NCI-H2196 (cell line): ENCODE data around the gene LPAR5.

Experiments
- DNase-seq: peaks from one replicate; lab custom pipeline; 2025; ENCODE audit not compliant: unreplicated experiment; lab: John Stamatoyannopoulos, UW

The LPAR5 gene

GRCh38 chr12:6635856-6636531 is at the start of gene LPAR5:
Gene LPAR5 (minus strand): TSS chr12:6635959. CDS start chr12:6621248, 14,711 bp downstream.
- DNase-seq, result no peak

- DNase-seq, result peak; percentile 35
Measured at GRCh38 chr12:6684609-6685008, 48.9 kb upstream of the LPAR5 start.

GRCh38 chr12:6676962-6677361 is 41.2 kb upstream of the LPAR5 start:
- DNase-seq, result no peak

GRCh38 chr12:6672143-6672542 is 36.4 kb upstream of the LPAR5 start:
- no peak for DNase-seq

GRCh38 chr12:6667559-6668210 is 31.9 kb upstream of the LPAR5 start:
- DNase-seq, result no peak

GRCh38 chr12:6666211-6666610 is 30.5 kb upstream of the LPAR5 start:
- DNase-seq, result no peak

- no peak for DNase-seq
Measured at GRCh38 chr12:6664902-6665301, 29.1 kb upstream of the LPAR5 start.

GRCh38 chr12:6662906-6663742 is 27.4 kb upstream of the LPAR5 start, which contains the start of gene ING4:
Gene ING4 (minus strand): TSS chr12:6663119. CDS start chr12:6663101, 18 bp downstream.
- DNase-seq, result peak; percentile 90

- DNase-seq, result peak; percentile 25
Measured at GRCh38 chr12:6662602-6662905, 26.8 kb upstream of the LPAR5 start.

GRCh38 chr12:6653987-6654386 is 18.2 kb upstream of the LPAR5 start:
- no peak for DNase-seq

- DNase-seq, result no peak
Measured at GRCh38 chr12:6653342-6653741, 17.6 kb upstream of the LPAR5 start.

- DNase-seq, result no peak
Measured at GRCh38 chr12:6652391-6652790, 16.6 kb upstream of the LPAR5 start.

GRCh38 chr12:6650832-6651231 is 15.1 kb upstream of the LPAR5 start:
- no peak for DNase-seq

- DNase-seq, result no peak
Measured at GRCh38 chr12:6647083-6647604, 11.4 kb upstream of the LPAR5 start, which contains the start of gene ACRBP. Gene ACRBP (minus strand): TSS chr12:6647432. CDS start chr12:6647366, 66 bp downstream.

- DNase-seq, result no peak
Measured at GRCh38 chr12:6646276-6647082, 10.7 kb upstream of the LPAR5 start.

GRCh38 chr12:6644903-6645302 is 9.1 kb upstream of the LPAR5 start:
- DNase-seq, result no peak

- no peak for DNase-seq
Measured at GRCh38 chr12:6644257-6644596, 8.5 kb upstream of the LPAR5 start.

GRCh38 chr12:6643569-6644256 is 8.0 kb upstream of the LPAR5 start:
- no peak for DNase-seq

- DNase-seq, result no peak
Measured at GRCh38 chr12:6641131-6641530, 5.4 kb upstream of the LPAR5 start.

GRCh38 chr12:6640497-6640896 is 4.7 kb upstream of the LPAR5 start:
- no peak for DNase-seq
